HCEC 1CT (cell line): ENCODE measurements around the gene SDK2.

Experiments
- DNase-seq: peaks from one replicate; pipeline ENCODE4 v3.0.0-alpha.2; 2017

The SDK2 gene

DNA sequence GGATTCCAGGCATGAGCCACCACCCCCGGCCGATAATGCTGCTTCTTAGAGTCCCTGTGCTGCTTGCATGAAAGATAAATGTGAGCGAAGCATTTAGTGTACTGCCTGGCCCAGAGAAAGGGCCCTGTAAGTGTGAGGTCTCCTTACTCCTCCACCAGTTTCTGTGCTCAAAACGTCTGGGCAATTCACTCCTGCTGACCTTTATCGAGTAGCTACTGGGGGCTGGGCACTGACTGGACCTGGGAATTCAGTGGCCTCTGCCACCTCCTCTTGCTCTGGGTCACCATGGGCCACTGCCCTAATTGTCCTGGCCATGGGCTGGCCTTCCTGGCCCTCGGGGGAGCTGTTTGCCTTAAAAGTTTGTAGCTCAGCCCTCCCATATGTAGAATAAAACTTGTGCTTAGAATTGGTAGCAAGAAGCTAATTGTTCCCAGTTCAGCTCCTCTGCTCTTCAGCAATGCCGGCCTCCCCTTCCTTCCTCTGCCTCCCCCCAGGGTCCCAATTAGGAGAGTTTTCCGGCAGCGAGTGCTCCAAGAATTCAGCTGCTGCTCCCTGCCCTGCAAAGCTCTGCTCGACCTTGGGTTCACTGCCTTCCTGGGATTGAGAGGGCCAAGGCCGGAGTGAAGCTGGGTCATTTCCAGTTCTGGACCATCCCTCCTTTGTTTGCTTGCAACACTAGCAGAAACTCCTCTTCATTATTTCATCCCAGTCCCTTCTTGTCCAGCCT is 233.5 kb downstream of the SDK2 start:
- DNase-seq, result no peak

DNA sequence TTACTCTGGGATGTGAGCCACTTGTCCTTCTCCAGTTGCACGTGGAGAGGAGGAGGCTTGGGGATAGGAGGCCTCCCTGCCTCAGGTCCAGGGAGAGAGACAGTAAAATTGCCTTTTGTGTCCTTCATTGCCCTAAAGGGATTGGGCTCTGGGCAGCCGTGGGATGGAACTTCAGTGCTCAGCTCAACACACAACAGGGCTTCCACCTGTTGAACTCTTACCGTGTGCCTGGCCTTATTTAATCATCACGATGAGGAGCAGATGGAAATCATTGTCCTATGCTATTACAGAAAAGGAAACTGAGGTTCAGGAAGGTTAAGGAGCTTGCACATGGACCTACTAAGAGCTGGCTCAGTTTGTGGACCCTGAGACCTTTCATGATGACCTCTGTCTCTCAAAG is 240.0 kb downstream of the SDK2 start:
- DNase-seq, result no peak

DNA sequence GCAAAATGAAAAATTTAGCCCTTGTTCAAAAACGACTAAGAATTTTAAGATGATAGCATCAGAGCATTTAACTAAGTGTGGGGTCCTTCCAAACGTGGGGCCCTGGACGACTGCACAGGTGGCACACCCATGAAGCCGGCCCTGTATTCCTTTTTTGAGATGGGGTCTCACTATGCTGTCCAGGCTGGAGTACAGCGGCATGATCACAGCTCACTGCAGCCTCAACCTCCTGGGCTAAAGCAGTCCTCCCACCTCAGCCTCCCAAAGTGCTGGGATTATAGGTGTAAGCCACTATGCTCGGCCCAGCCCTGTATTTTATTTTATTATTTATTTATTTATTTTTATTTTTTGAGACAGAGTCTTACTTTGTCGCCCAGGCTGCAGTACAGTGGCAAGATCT is 241.8 kb downstream of the SDK2 start:
- no peak for DNase-seq

DNA sequence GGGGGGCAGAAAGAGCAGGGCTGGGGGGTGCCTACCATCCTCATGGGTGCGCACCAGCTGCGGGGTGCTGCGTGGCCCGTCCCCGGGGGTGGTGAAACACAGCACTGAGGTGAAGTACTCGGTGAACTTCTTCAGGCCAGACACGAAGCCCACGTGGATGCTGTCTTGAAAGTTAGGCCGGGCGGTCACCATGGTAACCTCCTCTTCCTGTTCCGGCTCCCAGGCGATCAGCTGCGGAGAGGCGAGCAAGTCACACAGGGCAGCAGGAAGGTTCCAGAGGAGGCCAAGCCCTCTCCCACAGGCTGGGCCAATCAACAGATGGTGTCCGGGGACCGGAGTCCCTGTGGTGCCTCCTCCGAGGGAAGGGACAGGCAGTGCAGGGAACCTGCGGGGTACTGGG is 242.3 kb downstream of the SDK2 start:
- DNase-seq, result no peak

DNA sequence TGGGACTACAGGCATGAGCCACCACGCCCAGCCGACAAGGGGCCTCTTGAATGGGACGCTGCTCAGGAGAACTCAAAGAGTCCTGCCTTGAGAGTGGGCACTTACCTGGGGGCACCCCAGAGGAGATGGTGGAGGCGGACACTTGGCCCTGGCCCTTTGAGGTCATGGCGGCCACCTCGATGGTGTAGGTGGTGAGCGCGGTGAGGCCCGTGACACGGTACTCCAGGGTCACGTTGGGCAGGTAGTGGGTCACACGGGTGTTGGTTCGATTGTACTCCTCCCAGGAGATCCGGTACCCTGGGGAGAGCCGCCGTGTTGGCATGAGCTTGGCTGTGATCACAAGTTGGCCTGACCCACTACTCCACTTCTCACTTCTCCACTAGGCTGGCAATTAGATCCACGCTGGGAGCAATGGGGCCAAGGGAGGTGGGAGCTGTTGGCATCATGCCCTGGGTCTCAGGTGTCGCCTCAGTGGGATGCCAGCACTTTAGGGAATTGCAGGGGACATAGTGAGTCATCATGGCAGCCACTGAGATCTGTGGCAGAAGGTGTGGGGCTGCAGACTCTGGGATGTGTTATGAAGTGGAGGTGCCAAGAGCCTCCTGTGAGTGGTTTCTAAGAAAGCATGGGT is 243.2 kb downstream of the SDK2 start:
- no peak for DNase-seq

DNA sequence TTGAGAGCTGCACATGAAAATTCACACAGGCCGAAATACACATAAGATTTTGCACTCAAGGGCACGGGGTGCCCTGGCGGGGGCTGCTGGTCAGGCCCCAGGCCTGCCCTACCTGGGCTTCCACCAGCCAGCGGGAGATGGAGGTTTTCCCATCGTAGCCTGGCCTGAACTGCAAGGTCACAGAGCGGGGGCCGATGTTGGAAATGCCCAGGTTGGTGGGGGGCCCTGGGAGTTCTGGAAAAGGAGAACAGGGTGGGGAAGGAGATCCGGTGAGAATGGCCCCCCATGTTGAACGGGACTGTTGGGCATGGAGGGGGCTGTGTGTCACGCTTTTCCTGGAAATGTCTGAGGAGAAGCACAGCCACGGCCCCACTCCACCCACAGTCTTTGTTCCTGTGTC is 245.2 kb downstream of the SDK2 start:
- no peak for DNase-seq

DNA sequence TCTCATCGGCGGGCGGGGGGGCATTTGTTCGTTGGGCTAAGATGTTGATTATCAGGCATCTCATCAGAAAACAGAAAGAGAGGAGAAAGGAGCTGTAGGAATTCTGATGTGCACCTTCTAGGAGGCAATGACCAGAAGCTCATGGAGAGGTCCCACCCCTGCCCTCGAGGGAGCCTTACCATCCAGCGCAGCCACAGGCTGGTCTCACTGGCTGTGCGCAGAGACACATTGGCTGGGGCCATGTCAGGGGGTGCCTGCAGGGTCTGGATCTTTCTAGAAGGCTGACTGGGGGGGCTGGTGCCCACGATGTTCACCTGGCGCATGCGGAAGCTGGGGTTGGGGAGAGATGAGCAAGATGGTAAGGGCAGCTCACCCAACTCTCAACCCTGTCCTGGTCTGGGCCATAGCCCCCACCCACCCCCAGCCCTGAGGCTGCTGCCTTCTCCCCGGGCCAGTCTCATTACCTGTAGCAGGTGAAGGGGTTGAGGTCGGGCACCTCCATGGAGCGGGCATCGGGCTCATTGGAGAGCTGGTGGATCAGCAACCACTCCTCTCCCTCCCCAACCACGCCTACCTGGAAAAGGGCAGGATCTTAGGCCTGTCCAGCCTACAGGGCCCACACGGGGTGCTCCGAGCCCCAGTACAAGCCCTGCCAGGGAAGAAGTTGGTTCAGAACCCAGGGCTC is 246.2 kb downstream of the SDK2 start:
- DNase-seq, result no peak

DNA sequence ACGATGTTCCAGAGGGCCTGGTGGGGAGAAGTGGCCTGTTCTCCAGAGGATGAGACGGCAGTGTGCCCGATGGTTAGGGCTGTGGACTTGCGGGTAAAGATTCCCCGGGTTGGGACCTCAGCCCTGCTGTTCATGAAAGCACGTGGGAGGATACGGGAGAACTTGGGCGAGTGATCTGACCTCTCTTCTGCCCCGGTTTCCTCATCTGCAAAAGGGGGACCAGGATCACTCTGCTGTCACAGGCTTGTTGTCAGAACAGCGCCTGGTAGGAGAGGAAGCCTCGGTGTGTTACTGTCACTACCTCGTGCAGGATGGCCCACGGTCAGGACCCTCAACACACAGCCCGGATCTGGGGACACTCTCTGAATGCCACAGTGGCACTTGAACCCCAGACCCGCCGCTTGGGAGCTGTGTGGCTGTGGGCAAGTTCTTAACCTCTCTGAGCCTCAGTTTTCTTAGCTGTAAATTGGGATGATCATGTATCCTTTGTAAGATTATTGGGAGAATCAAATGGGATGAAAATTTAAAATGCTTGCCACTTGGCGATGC is 246.9 kb downstream of the SDK2 start:
- DNase-seq, result no peak

DNA sequence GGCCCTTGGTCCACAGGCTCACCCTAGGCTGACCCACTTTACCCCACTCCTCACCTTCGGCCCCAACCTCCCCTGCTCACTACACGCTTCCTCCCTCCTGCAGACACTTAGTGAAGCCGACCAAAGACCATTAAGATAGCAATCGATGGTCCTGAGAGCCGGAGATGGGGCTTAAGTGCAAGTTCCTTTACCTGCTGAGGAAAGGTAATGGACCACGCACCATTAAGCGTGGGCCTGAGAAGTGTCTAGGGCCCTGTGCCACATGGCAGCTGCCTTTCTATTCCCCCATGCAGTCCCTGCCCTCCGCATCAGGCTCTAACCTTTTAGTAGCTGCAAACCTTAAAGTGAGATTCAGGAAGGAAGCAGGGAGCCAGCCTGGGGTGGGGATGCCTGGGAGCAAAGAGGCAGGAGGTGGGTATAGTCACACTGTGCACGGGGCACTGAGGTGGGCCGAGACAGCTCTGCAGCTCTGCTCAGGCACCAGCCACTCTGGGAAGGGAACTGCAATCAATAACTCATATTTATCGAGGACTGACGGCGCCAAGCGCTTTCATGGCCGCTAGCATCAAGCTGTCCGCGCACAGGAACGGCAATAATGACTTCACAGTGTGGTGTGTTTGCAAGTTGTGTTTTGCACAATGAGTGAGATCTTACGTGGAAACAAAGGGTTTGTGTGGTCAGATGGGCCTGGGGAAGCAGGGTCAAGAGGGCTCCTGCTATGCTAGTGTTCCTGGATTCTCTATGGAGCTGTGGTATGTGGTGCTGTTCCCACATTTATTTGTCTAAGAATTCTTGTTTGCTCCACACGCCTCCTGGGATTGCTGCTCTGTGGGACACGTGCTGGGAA is 247.6 kb downstream of the SDK2 start:
- DNase-seq, result no peak

DNA sequence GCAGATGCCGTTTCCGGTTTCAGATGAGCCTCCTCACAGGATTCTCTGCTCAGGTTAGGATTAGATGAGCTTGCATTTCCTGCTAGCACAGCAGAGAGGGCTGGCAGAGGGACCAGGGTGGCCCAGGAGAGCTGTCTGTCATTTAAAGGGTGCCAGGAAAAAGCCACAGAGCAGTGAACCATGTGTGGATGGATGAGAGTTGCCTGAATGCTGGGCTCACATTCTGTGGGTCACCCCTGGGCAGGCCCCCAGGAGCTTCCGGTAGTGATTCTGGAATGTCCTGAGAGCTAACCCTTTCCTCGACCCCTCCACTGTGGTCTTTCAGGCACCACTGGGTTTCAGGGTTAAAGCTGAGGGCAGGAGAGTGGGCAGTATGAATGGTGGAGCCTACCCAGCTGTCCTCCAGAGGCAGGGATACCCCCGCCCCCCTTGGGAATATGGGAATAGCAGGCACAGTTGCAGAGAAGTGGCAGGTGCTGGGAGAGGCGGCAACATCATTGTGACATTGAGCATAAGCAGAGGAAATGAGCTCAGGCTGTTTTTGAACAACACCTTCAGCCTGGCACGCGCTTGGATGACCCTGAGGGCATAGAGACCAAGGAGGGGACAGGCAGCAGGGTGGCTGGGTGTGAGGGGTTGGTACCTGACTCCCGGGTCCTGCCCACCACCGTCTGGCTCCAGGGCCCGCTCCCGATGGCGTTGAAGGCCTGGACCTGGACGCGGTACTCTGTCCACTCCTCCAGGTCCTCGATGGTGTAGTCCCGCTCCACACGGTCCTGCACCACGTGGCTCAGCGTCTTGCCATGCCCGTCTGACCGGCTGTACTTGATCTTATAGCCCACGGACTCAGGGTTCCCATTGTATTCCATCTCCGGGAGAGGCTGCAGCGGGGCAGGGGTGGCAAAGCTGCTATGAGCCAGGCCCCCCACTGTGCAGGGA is 249.5 kb downstream of the SDK2 start:
- no peak for DNase-seq

DNA sequence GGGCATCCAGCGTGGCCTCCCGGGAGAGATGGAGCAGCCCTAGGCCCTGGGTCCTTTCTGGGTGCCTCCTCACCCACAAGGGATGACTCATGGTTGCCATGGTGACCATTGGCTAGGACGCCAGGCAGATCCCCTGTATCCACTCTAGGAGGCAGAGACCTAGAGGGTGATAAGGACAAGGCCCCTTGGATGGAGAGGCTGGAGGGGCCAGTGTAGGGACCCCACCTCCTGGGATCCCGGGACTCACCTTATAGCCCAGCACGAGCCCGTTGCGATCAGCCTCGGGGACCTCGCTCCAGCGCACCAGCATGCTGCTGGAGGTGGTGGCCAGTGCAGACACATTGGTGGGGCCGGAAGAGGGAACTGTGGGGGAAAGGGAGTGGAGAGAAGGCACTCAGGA is 250.3 kb downstream of the SDK2 start:
- DNase-seq, result no peak

DNA sequence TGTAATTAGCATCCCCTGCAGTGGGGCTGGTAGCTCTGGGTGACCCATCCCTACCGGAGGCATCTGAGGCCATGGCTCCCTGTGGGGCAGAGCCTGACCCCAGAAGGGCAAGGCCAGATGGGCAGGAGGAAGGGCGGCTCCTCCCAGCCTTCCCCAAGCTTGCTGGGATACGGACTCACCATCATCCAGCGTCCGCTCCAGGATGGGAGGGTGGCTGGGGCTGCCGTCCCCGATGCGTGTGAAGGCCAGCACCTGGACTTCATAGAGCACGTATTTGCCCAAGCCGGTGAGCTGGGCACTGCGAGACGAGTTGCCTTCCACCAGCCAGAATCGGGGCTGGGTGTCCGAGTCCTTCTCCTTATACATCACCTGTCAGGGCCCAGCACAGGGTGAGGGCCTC is 250.9 kb downstream of the SDK2 start:
- DNase-seq, result no peak

DNA sequence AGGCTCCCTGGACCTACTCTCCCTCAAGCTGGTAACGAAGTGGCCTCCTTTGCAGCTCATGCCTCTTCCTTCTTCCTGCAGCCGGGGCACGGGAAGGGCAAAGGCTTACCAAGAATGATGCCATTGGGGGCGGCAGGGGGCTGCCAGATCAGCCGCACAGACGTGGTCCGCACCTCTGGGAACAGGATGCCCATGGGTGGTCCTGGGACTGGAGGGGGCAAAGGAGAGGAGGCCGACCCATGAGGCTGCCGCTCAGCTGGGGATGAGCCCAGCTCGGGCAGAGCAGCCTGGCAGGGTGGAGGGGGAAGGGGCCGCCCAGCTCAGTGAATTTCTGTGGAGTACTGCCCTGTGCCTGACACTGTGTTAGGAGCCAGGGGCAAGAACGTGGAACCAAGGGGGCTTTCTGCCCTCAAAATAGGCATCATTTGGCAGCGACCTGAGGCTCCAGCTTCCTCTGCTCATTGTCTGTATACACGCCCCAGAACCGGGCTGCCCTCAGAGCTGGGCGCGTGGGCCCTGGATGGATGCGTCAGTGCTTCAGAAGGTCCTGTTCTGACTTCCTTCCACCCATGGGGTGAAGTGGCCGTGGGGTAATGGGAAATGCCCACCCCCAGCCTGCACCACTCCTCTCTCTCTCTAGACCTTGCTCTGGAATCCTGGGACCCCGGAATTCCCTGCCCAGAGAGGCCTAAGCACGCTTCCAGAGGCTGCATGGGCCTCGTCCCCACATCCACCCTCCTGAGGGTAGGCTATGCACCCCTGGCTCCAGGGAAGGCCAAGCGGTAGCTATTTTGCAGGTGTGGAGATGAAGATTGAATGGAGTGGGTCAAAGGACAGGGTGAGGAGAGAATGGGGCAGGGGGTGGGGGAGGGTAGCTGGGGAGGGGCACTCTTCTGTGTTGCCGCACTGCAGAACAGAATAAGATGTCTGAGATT is 252.6 kb downstream of the SDK2 start:
- no peak for DNase-seq

DNA sequence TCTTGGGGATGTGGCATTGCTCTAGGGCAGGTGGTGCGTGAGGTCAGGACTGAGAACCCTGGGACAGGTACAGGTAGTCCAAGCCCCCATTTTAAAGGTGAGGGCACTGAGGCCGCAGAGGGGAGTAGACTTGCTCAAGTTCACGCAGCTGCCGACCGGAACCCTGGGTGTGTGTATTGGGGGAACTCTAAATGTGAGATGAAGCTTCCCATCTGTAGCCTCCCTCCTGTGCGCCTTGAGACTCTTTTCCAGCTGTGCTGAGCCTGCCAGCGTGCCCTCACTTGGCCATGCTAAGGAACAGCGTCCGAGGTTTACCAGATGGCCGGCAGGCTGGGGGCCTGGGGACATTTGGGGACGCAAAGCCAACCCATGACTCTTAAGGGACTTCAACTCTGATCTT is 253.4 kb downstream of the SDK2 start:
- DNase-seq, result no peak

DNA sequence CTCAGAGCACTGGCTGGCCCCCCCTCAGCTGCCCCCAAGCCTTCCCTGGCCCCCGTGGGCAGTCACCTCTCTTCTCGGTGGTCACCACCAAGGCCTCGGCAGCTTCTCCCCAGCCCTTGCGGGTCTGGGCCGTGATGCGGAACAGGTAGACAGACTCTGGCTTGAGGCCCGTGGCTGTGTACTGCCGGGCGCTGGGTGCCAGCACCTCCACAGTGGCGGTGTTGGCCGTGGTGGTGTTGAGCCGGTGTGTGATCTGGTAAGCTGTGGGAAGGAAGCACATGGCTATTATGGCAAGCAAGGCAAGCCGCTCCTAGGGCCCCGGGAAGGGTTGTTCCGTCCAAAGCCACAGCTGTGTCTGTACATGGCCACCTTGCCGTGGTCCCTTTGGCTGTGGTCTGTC is 254.0 kb downstream of the SDK2 start:
- no peak for DNase-seq

DNA sequence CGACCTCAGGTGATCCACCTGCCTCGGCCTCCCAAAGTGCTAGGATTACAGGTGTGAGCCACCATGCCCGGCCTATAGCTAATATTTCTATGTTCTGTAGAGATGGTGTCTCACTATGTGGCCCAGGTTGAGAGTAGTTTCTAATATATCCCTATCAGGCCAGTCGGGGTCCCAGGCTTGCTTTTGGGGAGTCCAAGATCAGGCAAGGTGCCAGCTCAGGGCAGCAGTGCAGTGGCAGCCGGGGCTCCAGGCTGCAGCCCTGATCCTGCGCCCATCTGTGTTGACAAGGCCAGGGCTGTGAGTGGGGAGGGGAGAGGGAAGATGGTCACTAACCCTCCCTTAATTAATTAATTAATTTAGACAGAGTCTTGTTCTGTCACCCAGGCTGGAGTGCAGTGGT is 254.8 kb downstream of the SDK2 start:
- no peak for DNase-seq

DNA sequence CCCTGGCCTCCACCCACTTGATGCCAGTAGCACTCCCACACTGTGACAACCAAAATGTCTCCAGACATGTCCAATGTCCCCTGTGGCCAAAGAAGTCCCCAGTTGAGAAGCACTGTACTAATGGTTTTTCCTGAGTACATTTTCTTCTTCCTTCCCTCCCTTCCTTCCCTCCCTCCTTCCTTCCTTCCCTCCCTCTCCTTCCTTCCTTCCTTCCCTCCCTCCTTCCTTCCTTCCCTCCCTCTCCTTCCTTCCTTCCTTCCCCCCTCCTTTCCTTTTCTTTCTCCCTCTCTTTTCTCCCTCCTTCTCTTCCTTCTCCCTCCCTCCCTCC is 255.7 kb downstream of the SDK2 start:
- no peak for DNase-seq

DNA sequence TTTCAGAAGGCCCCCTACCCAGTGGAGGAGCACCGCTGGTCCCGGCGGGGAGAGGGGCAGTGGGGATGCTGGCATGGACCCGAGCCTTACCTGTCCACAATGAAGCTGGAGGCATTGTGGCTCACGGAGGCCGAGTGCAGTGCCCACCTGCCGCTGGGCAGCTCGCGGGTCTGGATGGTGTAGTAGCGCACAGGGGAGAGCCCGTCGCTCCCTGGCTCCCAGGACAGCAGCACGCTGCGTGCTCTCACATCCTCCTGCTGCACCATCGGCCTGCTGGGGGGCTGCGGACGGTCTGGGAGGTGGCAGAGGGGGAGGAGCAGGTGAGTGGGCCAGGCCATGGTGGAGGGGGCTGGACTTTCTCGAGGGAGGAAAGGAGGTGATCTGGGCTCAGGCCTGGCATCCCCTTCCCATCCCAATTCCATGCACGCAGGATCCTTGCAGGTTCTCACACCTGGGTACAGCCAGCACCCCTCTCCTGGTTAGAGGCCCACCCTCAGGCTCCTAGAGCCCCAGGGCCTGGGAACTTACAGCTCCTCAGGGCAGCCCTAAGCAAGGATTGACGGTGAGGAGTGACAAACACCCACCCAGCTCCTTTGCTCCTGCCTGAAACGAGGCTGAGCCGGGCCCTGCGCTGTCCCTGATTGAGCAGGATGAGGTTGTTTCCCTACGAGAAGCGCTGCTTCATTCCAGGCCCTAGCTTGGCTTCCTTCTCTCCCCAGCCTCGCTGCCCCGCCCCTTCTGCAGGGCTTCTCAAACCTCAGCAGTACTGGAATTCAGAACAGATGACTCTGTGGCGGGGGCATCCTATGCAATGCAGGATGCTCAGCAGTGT is 256.3 kb downstream of the SDK2 start:
- DNase-seq, result no peak

DNA sequence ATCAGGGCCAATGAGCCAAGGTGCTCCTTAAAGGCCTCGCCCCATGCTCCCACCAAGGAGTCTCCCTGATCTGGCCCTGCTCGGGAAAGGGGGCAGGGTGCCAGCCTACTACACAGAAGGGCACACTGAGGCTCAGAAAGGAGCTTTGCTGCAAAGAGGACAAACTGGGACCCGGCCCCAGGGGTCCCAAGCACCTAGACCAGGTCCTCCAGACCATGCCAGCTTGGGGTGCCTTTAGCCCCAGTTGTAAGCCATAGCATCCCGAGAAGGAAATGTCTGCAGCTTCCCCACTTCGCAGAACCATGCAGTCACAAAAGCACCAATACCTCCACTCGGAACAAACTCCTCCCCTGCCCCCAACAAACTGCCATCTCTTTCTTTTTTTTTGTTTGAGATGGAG is 257.7 kb downstream of the SDK2 start:
- no peak for DNase-seq

DNA sequence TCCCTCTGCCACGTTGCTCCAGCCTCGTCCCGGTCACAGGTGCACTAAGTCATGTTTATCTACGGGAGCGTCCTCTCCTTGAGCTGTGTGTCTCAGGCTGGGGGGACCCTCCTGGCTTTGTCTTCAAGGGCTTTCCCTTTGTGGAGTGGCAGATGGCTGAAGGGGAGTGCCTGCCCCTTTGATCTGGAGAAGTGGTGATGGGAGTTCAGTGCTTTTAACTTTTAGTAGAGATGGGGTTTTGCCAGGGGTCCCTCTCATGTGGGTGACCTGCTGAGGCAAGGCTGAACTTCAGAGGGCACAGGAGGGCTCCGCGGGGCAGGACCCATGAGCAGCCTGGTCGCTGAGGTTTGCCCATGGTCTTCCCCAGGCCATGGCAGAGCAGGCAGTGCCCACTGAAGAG is 259.3 kb downstream of the SDK2 start:
- no peak for DNase-seq
